Pancreas (tissue), 10 donors: Measurements from ENCODE around the gene RIMBP2. TPM values are rescaled to one million over a fixed set of nuclear protein-coding genes. Genes with fewer than 3 reads are reported as not detected.

ENCODE experiments used
- ATAC-seq, 4 donors: fragments of 200-7000 bp; cut with Tn5 transposase; one replicate each; pipeline versions ENCODE4 v1.8.0 to v1.9.1; 2020; ENCODE audit warnings: mild to moderate bottlenecking in 4 of 4, moderate library complexity in 4 of 4
- DNase-seq, 6 donors: peaks; one replicate each; pipeline ENCODE4 v3.0.0-alpha.2; 2020
- FAIRE-seq: peaks from 2 replicates; lab custom pipeline; 2012; peaks lifted over from hg19 to GRCh38; lab: Jason Lieb, UNC
- H3K27ac ChIP-seq, 4 donors: fragments of 200-600 bp; sonication (generic); 1 replicate in 3 of 4; 2 replicates in 1 of 4; pipeline versions ENCODE4 v1.5.0 to v1.8.0; 2020
- H3K27me3 ChIP-seq, 4 donors: fragments of 200-600 bp; one replicate each; pipeline ENCODE4 v1.8.0; 2021
- H3K36me3 ChIP-seq, 3 donors: fragments of 200-600 bp; sonication (generic) in 1 of 3; one replicate each; pipeline versions ENCODE4 v1.5.0 to v1.8.0; 2020 to 2021
- H3K4me1 ChIP-seq, 3 donors: fragments of 200-600 bp; one replicate each; pipeline ENCODE4 v1.8.0; 2021
- H3K4me3 ChIP-seq, 4 donors: fragments of 200-600 bp; sonication (generic) in 2 of 4; one replicate each; pipeline versions ENCODE4 v1.5.0 to v1.8.0; 2020 to 2021
- H3K9me3 ChIP-seq, 4 donors: fragments of 200-600 bp; one replicate each; pipeline ENCODE4 v1.8.0; 2021
- CTCF ChIP-seq, 4 donors: fragments of 200-600 bp; sonication (generic) in 3 of 4; IDR thresholded peaks; one replicate each; pipeline versions ENCODE4 v1.5.0 to v1.8.0; 2021; ENCODE audit warnings: antibody characterized with exemption in 4 of 4
- WGBS, 2 donors: extraction: QIAGEN DNeasy Blood & Tissue Kit; methylation state at CpG; one replicate each; pipeline ENCODE4 v1.1.7; 2013; 5-methylcytosine and 5-hydroxymethylcytosine counted together
- intact Hi-C, 3 donors: fragments of 100-400 bp; cut with DNase I; formaldehyde crosslinking; loops; one replicate each; pipeline versions ENCODE4 v1.11.1 to v1.14.2; 2022
- polyA plus RNA-seq, 2 donors: library from polyadenylated mRNA; stranded (reverse); fragments of 200-250 nt; gene quantifications; one replicate each; pipeline ENCODE4 v1.2.3, GENCODE V29; 2013
- total RNA-seq, 6 donors: library from RNA; stranded (reverse); fragmentation: NEBNext Ultra II Directional in 4 of 6; extraction: Animal tissue kit (Norgen Biotek cat#: 25700) in 4 of 6; gene quantifications; one replicate each; pipeline versions ENCODE4 v1.2.1 to v1.2.4, GENCODE V29; 2021 to 2023
- donor health status: healthy with polysubstance abuse.
- donor health status: DM: no; HTN: no; CAD: no; lungs with moderate emphysema.
- donor health status: DM: no; HTN: no; CAD: no.
- donor health status: control.
- donor health status: control.
- donor health status: Bipolar disorder and iron deficiency.
- donor health status: DM: yes; HTN: yes; CAD: no.
- donor health status: DM: no; HTN: no; CAD: no.
- donor health status: DM: no; HTN: no; CAD: no.
- donor health status: DM: yes; HTN: yes; CAD: no.

RIMBP2 gene
- total and polyA plus RNA-seq, 8 donors, result 1.6 to 14.9 (median 3.9) TPM

DNA sequence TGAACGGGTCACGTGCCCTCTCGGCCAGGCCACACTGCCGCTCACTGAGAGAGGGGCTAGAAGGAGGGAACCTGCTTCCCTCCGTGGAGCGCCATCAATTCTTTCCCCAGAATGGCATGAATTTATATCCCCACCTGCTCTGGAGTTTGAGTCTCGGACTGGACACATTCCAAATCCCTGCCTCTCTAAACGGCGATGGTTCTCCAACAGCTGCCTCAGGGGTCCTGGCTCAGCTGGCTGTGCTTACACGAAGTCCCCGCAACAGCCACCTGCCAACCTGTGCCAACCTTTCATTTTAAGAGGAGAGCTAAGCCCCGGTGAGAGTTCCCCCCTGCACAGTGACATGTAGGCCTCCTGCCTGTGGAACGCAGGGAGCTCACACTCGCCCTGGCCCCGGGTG lies 73.2 kb downstream of the RIMBP2 start:
- Histone ChIP-seq H3K27me3 (no peaks in the 10 kb centered on the region), H3K4me1 (no peaks in the 10 kb centered on the region), H3K27ac (no peak overlapping the region), H3K4me3 (no peak overlapping the region), H3K36me3 (no peaks in the 10 kb centered on the region), H3K9me3 (no peaks in the 10 kb centered on the region)
- no peak for TF ChIP-seq CTCF (IDR thresholded peaks at IDR 0.05)
- WGBS, 2 donors, result 70 to 79% methylated on average over 15 of the region's 15 CpGs
- FAIRE-seq, result no peak
- intact Hi-C loops, result no loop called here
- no peak for ATAC-seq
- DNase-seq, result no peak

- intact Hi-C loops, result no loop called here
- no peak overlapping the region for H3K4me3 ChIP-seq
- no peak overlapping the region for H3K27ac ChIP-seq
- 69 to 81% methylated on average over 14 of the region's 14 CpGs for WGBS, 2 donors
- no peaks in the 10 kb centered on the region for H3K9me3 ChIP-seq
- DNase-seq, result no peak
- no peak for TF ChIP-seq CTCF (IDR thresholded peaks at IDR 0.05)
- no peak for FAIRE-seq
- no peaks in the 10 kb centered on the region for H3K4me1 ChIP-seq
- no peaks in the 10 kb centered on the region for H3K36me3 ChIP-seq
- H3K27me3 ChIP-seq, result no peaks in the 10 kb centered on the region
- no peak for ATAC-seq
These were observed 74.4 kb downstream of the RIMBP2 start for GRCh38 chr12:130641533-130642184.

DNA sequence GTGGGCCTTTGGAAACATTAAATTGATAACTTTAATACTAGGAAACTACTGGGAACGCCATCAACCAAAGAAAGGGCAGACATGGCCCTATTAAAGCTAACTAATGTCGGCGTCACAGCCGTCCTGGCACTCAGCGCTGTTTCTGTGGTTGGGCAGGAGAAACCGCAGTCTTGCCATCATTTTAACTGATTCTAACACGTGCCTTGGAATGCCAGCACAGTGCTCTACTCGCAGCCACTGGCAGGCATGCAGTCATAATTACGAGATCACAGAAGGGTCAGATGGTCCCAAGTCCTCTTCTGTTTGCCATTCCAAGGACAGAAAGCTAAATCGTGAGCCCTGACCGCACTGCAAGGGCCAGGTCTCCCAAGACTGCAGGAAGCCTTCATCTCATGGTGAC lies 75.2 kb downstream of the RIMBP2 start:
- no peak for DNase-seq
- WGBS, 2 donors, result 68 to 71% methylated on average over 11 of the region's 11 CpGs
- intact Hi-C loops, result no loop called here
- no peaks in the 10 kb centered on the region for H3K27me3 ChIP-seq
- no peak overlapping the region for H3K27ac ChIP-seq
- TF ChIP-seq CTCF (IDR thresholded peaks at IDR 0.05), result no peak
- no peaks in the 10 kb centered on the region for H3K4me1 ChIP-seq
- H3K36me3 ChIP-seq, result no peaks in the 10 kb centered on the region
- H3K9me3 ChIP-seq, result no peaks in the 10 kb centered on the region
- H3K4me3 ChIP-seq, result no peak overlapping the region
- no peak for FAIRE-seq
- ATAC-seq, result no peak

DNA sequence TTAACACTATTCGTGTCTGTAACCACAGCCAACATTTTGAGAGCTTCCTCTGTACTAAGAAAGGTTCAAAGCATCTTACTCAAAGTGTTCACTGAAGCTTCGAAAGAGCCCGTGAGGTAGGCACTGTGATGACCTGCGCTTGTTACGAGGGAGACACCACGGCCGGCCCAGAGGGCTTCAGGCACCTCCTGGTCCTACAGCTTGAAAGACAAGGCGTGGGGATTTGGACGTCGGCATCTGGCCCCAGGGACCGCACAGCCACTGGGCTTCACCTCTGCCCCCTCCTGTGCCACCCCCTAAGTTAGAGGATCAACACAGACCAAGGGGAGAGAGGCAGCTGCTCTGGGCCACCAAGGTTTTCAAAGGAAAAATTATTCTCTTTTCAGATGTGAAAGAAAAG lies 75.6 kb downstream of the RIMBP2 start:
- TF ChIP-seq CTCF (IDR thresholded peaks at IDR 0.05), result no peak
- intact Hi-C loops, result no loop called here
- no peak overlapping the region for H3K27ac ChIP-seq
- 71 to 84% methylated on average over 11 of the region's 11 CpGs for WGBS, 2 donors
- no peak overlapping the region for H3K4me3 ChIP-seq
- no peaks in the 10 kb centered on the region for H3K36me3 ChIP-seq
- no peaks in the 10 kb centered on the region for H3K9me3 ChIP-seq
- FAIRE-seq, result no peak
- no peaks in the 10 kb centered on the region for H3K4me1 ChIP-seq
- no peak for DNase-seq
- no peaks in the 10 kb centered on the region for H3K27me3 ChIP-seq
- ATAC-seq, result no peak
